GM19193 (cell line): ENCODE measurements around the gene DISC1.

Experiments used
- POLR2A ChIP-seq: IDR thresholded peaks from 4 replicates; pipeline ENCODE4 v1.6.1; 2011; ENCODE audit not compliant: insufficient read depth, insufficient read length; ENCODE audit errors: extremely low read depth

Gene DISC1

GRCh38 chr1:231619257-231619634 lies 7.3 kb upstream of the DISC1 start:
- no peak for TF ChIP-seq POLR2A

GRCh38 chr1:231625975-231626534 lies 535 bp upstream of the DISC1 start:
- TF ChIP-seq POLR2A = no peak

- no peak for TF ChIP-seq POLR2A
These were observed 493 bp downstream of the DISC1 start for GRCh38 chr1:231626951-231627614.

GRCh38 chr1:231628207-231628876 lies 1.8 kb downstream of the DISC1 start:
- TF ChIP-seq POLR2A = no peak

- no peak for TF ChIP-seq POLR2A
These were observed 2.5 kb downstream of the DISC1 start for GRCh38 chr1:231629132-231629531.

- TF ChIP-seq POLR2A = no peak
These were observed 4.1 kb downstream of the DISC1 start for GRCh38 chr1:231630558-231631205.

GRCh38 chr1:231631717-231632116 lies 5.1 kb downstream of the DISC1 start:
- no peak for TF ChIP-seq POLR2A

- no peak for TF ChIP-seq POLR2A
These were observed 5.5 kb downstream of the DISC1 start for GRCh38 chr1:231632119-231632518.

- no peak for TF ChIP-seq POLR2A
These were observed 7.9 kb downstream of the DISC1 start for GRCh38 chr1:231634323-231635013.

GRCh38 chr1:231636157-231636556 lies 9.6 kb downstream of the DISC1 start:
- no peak for TF ChIP-seq POLR2A

- no peak for TF ChIP-seq POLR2A
These were observed 12.1 kb downstream of the DISC1 start for GRCh38 chr1:231638647-231639046.

- no peak for TF ChIP-seq POLR2A
These were observed 13.2 kb downstream of the DISC1 start for GRCh38 chr1:231639819-231640218.

- TF ChIP-seq POLR2A = no peak
These were observed 16.0 kb downstream of the DISC1 start for GRCh38 chr1:231642618-231643017.

GRCh38 chr1:231643071-231643934 lies 16.7 kb downstream of the DISC1 start:
- TF ChIP-seq POLR2A = no peak
